HepG2 (cell line): Measurements from ENCODE around the gene ENHO. TPM values are rescaled to one million over a fixed set of nuclear protein-coding genes. Genes with fewer than 3 reads are reported as not detected.

ENCODE experiments used
- BORCS8-MEF2B ChIP-seq: sonication (generic); formaldehyde crosslinking; IDR thresholded peaks from 2 replicates; pipeline ENCODE4 v1.8.0; 2022; ENCODE audit warnings: mild to moderate bottlenecking, missing genetic modification reagents
- FOXK1 ChIP-seq: sonication (generic); formaldehyde crosslinking; IDR thresholded peaks from 2 replicates; pipeline ENCODE4 v1.4.0; 2020; ENCODE audit warnings: low read depth, missing genetic modification reagents, borderline replicate concordance
- FOXK2 ChIP-seq: fragments of 450-650 bp; IDR thresholded peaks from 2 replicates; pipeline ENCODE4 v1.6.1; 2016
- GABPA ChIP-seq, 2 experiments: IDR thresholded peaks; 2 replicates each; pipeline ENCODE4 v1.6.1; 2011 to 2016; ENCODE audit warnings: low read depth in 2 of 2, low read length in 1 of 2, missing biosample characterization in 1 of 2, missing genetic modification characterization in 1 of 2
- GTF3A ChIP-seq: sonication (generic); formaldehyde crosslinking; conservative IDR thresholded peaks from 2 replicates; pipeline ENCODE4 v1.4.0; 2020; ENCODE audit warnings: mild to moderate bottlenecking, missing genetic modification reagents
- NAIF1 ChIP-seq: sonication (generic); formaldehyde crosslinking; IDR thresholded peaks from 2 replicates; pipeline ENCODE4 v1.5.0; 2020; ENCODE audit warnings: mild to moderate bottlenecking, missing genetic modification reagents, borderline replicate concordance
- POLR2AphosphoS5 ChIP-seq: IDR thresholded peaks from 2 replicates; pipeline ENCODE4 v1.6.1; 2012; ENCODE audit warnings: low read depth, low read length
- ZBTB25 ChIP-seq: IDR thresholded peaks from 2 replicates; pipeline ENCODE4 v1.6.1; 2018; ENCODE audit warnings: missing genetic modification reagents
- ZBTB7B ChIP-seq: sonication (generic); formaldehyde crosslinking; IDR thresholded peaks from 2 replicates; pipeline ENCODE4 v1.4.0; 2020; ENCODE audit warnings: missing genetic modification reagents
- ZFP90 ChIP-seq: sonication (generic); formaldehyde crosslinking; IDR thresholded peaks from 2 replicates; pipeline ENCODE4 v1.8.0; 2022; ENCODE audit warnings: missing genetic modification reagents, mild to moderate bottlenecking, inconsistent platforms, borderline replicate concordance
- ZNF350 ChIP-seq: sonication (generic); formaldehyde crosslinking; IDR thresholded peaks from 2 replicates; pipeline ENCODE4 v1.4.0; 2020; ENCODE audit warnings: mild to moderate bottlenecking, low read depth, missing genetic modification reagents, borderline replicate concordance
- ZNF75D ChIP-seq: sonication (generic); formaldehyde crosslinking; IDR thresholded peaks from 2 replicates; pipeline ENCODE4 v1.8.1; 2023; ENCODE audit warnings: missing genetic modification reagents, mild to moderate bottlenecking, borderline replicate concordance
- polyA plus RNA-seq, 8 experiments: library from polyadenylated mRNA; depleted of rRNA in 3 of 8; stranded (reverse) in 7 of 8; unstranded in 1 of 8; fragments of >200 nt; fragmentation: Illumina TruSeq in 4 of 8; extraction: Trizol in 4 of 8; gene quantifications; 2 replicates each; pipeline versions ENCODE4 v1.2.1 to v1.2.3, GENCODE V29; 2011 to 2016; ENCODE audit warnings: low read depth in 4 of 8, missing spikeins in 1 of 8, mixed read lengths in 1 of 8; ENCODE audit not compliant: insufficient read depth in 1 of 8
- total RNA-seq, 5 experiments: library from RNA; depleted of rRNA; stranded (reverse); fragments of >200 nt; fragmentation: Illumina TruSeq; extraction: Trizol; gene quantifications; 2 replicates each; pipeline ENCODE4 v1.2.3, GENCODE V29; 2016; ENCODE audit warnings: low read depth in 1 of 5

Gene ENHO
- total and polyA plus RNA-seq, 2 of the 13 experiments (the other 11 are each of a cell fraction or from before 2014, with no cell fraction given): 0.08 to 0.60 TPM

- TF ChIP-seq GABPA (IDR thresholded peaks at IDR 0.05; ENCODE audit: low read depth, low read length) (0 out of 2 replicates have a peak, but pooled peaks have one; percentile 11), GABPA (CRISPR knock-in tag; IDR thresholded peaks at IDR 0.05; ENCODE audit: low read depth) (no peak), ZNF75D (CRISPR knock-in tag) (no peak), BORCS8-MEF2B (CRISPR knock-in tag) (0 out of 2 replicates have a peak, but pooled peaks have one; percentile 32), FOXK2 (peak; percentile 59; the same call in 1 of the 2 replicates), ZBTB25 (peak; percentile 31; the same call in 1 of the 2 replicates), FOXK1 (CRISPR knock-in tag) (peak; percentile 74; the same call in 1 of the 2 replicates), NAIF1 (CRISPR knock-in tag) (no peak), POLR2AphosphoS5 (no peak), GTF3A (CRISPR knock-in tag) (no peak), ZFP90 (CRISPR knock-in tag) (0 out of 2 replicates have a peak, but pooled peaks have one; percentile 29), ZNF350 (CRISPR knock-in tag) (0 out of 2 replicates have a peak, but pooled peaks have one; percentile 43), ZBTB7B (CRISPR knock-in tag) (peak; percentile 84)
Measured at GRCh38 chr9:34512131-34513078, 10.4 kb downstream of the ENHO start (continued).
